Measurements from ENCODE around the gene ZNF628.

- TF ChIP-seq, protein P1, sequence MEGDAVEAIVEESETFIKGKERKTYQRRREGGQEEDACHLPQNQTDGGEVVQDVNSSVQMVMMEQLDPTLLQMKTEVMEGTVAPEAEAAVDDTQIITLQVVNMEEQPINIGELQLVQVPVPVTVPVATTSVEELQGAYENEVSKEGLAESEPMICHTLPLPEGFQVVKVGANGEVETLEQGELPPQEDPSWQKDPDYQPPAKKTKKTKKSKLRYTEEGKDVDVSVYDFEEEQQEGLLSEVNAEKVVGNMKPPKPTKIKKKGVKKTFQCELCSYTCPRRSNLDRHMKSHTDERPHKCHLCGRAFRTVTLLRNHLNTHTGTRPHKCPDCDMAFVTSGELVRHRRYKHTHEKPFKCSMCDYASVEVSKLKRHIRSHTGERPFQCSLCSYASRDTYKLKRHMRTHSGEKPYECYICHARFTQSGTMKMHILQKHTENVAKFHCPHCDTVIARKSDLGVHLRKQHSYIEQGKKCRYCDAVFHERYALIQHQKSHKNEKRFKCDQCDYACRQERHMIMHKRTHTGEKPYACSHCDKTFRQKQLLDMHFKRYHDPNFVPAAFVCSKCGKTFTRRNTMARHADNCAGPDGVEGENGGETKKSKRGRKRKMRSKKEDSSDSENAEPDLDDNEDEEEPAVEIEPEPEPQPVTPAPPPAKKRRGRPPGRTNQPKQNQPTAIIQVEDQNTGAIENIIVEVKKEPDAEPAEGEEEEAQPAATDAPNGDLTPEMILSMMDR (IDR thresholded peaks at IDR 0.05): no peak
- no peak for TF ChIP-seq POLR2A (IDR thresholded peaks at IDR 0.05)
Measured at GRCh38 chr19:55437410-55437809, 39.0 kb upstream of the ZNF628 start.
